Endothelial cell of umbilical vein (primary cell): ENCODE measurements around the gene SLC9A3. TPM values are rescaled to one million over a fixed set of nuclear protein-coding genes. Genes with fewer than 3 reads are reported as not detected.

Experiments used
- BruUV-seq: library from RNA; stranded (reverse); fragments of 400-500 nt; replicated peaks from 2 replicates; lab custom pipeline; 2021; lab: Mats Ljungman, UMichigan
- CTCF ChIA-PET: fragments of 300-600, 350-600 bp; sonication (Branson Sonifier 250); formaldehyde crosslinking; loops from one replicate; lab custom pipeline; 2021; ENCODE audit warnings: antibody characterized with exemption, inconsistent platforms; lab: Charles Lee
- POLR2A ChIA-PET: fragments of 300-600, 350-600 bp; sonication (Branson Sonifier 250); formaldehyde crosslinking; loops from one replicate; lab custom pipeline; 2021; ENCODE audit warnings: antibody characterized with exemption, inconsistent platforms; lab: Charles Lee
- DNase-seq: peaks from one replicate; pipeline ENCODE4 v3.0.0-alpha.2; 2011; ENCODE audit warnings: low read depth, low spot score
- FAIRE-seq: peaks from 2 replicates; lab custom pipeline; 2011; peaks lifted over from hg19 to GRCh38; lab: Jason Lieb, UNC
- H2AFZ ChIP-seq: 2 replicates; pipeline ENCODE4 v1.6.0; 2012; ENCODE audit warnings: low read depth, low read length, control low read depth, inconsistent platforms
- H3K27ac ChIP-seq: 2 replicates; pipeline ENCODE4 v1.5.1; 2011; ENCODE audit warnings: low read depth, mild to moderate bottlenecking, control low read depth, low read length, moderate library complexity; ENCODE audit not compliant: insufficient read depth
- H3K27me3 ChIP-seq, 2 experiments: 2 replicates each; pipeline versions ENCODE4 v1.6.0 to v1.6.1; 2011; ENCODE audit warnings: low read length in 2 of 2, mixed read lengths in 1 of 2; ENCODE audit not compliant: control insufficient read depth in 2 of 2, insufficient read depth in 2 of 2
- H3K36me3 ChIP-seq, 2 experiments: 2 replicates in 1 of 2; 3 replicates in 1 of 2; pipeline ENCODE4 v1.5.1; 2011; ENCODE audit warnings: low read length in 2 of 2, mild to moderate bottlenecking in 1 of 2, moderate library complexity in 1 of 2; ENCODE audit not compliant: control insufficient read depth in 2 of 2, insufficient read depth in 2 of 2; ENCODE audit errors: extremely low read depth in 1 of 2
- H3K4me1 ChIP-seq: 3 replicates; pipeline ENCODE4 v1.5.1; 2011; ENCODE audit warnings: mild to moderate bottlenecking, low read length; ENCODE audit not compliant: control insufficient read depth, insufficient read depth; ENCODE audit errors: extremely low read depth
- H3K4me2 ChIP-seq: 2 replicates; pipeline ENCODE4 v1.6.1; 2011; ENCODE audit warnings: low read length, control low read depth, mixed read lengths; ENCODE audit not compliant: insufficient read depth
- H3K4me3 ChIP-seq, 3 experiments: fragments of 200-600 bp in 1 of 3; sonication (generic), shearing (Covaris generic) in 1 of 3; replicated peaks in 1 of 3; 2 replicates each; pipeline ENCODE4 v1.5.1; 2011 to 2016; ENCODE audit warnings: control low read depth in 3 of 3, low read length in 3 of 3, mild to moderate bottlenecking in 2 of 3, inconsistent platforms in 1 of 3, low read depth in 1 of 3, moderate library complexity in 1 of 3; ENCODE audit not compliant: insufficient read depth in 1 of 3
- H3K79me2 ChIP-seq: 2 replicates; pipeline ENCODE4 v1.6.0; 2012; ENCODE audit warnings: low read length, inconsistent platforms; ENCODE audit not compliant: control insufficient read depth, insufficient read depth
- H3K9ac ChIP-seq: replicated peaks from 2 replicates; pipeline ENCODE3; 2011; ENCODE audit warnings: low read length, control low read depth; ENCODE audit not compliant: insufficient read depth; ENCODE audit errors: extremely low read depth
- H3K9me1 ChIP-seq: replicated peaks from 3 replicates; pipeline ENCODE4 v1.6.0; 2011; ENCODE audit warnings: mild to moderate bottlenecking, low read length; ENCODE audit not compliant: control insufficient read depth, insufficient read depth; ENCODE audit errors: extremely low read depth
- H3K9me3 ChIP-seq: replicated peaks from 2 replicates; pipeline ENCODE4 v1.5.1; 2012; ENCODE audit warnings: low read length, inconsistent platforms; ENCODE audit not compliant: control insufficient read depth, insufficient read depth
- H4K20me1 ChIP-seq: replicated peaks from 2 replicates; pipeline ENCODE3; 2011; ENCODE audit warnings: mild to moderate bottlenecking, low read length; ENCODE audit not compliant: control insufficient read depth, insufficient read depth; ENCODE audit errors: extremely low read depth
- CTCF ChIP-seq, 2 donors: IDR thresholded peaks; 1 replicate in 1 of 2; 2 replicates in 1 of 2; pipeline ENCODE4 v1.5.1; 2011; ENCODE audit warnings: low read length in 2 of 2, mild to moderate bottlenecking in 2 of 2, moderate library complexity in 2 of 2, control low read depth in 1 of 2, inconsistent platforms in 1 of 2, low read depth in 1 of 2; ENCODE audit not compliant: insufficient read depth in 1 of 2; ENCODE audit errors: extremely low read depth in 1 of 2
- EZH2 ChIP-seq: IDR thresholded peaks from 2 replicates; pipeline ENCODE4 v1.6.1; 2012; ENCODE audit warnings: borderline replicate concordance, low read depth, mild to moderate bottlenecking, moderate library complexity, low read length, inconsistent platforms; ENCODE audit not compliant: severe bottlenecking
- FOS ChIP-seq: IDR thresholded peaks from 2 replicates; pipeline ENCODE4 v1.6.1; 2011; ENCODE audit warnings: mild to moderate bottlenecking, low read length, moderate library complexity, borderline replicate concordance; ENCODE audit not compliant: insufficient read depth
- GATA2 ChIP-seq: IDR thresholded peaks from 2 replicates; pipeline ENCODE4 v1.7.0; 2011; ENCODE audit warnings: low read depth, mild to moderate bottlenecking, moderate library complexity, mixed read lengths, low read length; ENCODE audit not compliant: insufficient read length, insufficient read depth
- JUN ChIP-seq: IDR thresholded peaks from 2 replicates; pipeline ENCODE4 v1.6.1; 2011; ENCODE audit warnings: borderline replicate concordance, low read depth; ENCODE audit not compliant: insufficient read length, insufficient read depth
- MAX ChIP-seq: IDR thresholded peaks from 2 replicates; pipeline ENCODE4 v1.6.1; 2011; ENCODE audit not compliant: insufficient read depth, insufficient read length
- MYC ChIP-seq: IDR thresholded peaks from one replicate; pipeline ENCODE4 v1.6.1; 2011; ENCODE audit warnings: mild to moderate bottlenecking, low read depth, low read length
- POLR2A ChIP-seq: IDR thresholded peaks from 2 replicates; pipeline ENCODE4 v1.6.1; 2012; ENCODE audit warnings: low read depth, mild to moderate bottlenecking, control low read depth, low read length
- POLR2AphosphoS5 ChIP-seq: IDR thresholded peaks from 2 replicates; pipeline ENCODE4 v1.6.1; 2012; ENCODE audit warnings: low read depth, mild to moderate bottlenecking, control low read depth, low read length, moderate library complexity; ENCODE audit not compliant: insufficient read depth
- dilution Hi-C: fragments of 300-500 bp; cut with MboI; formaldehyde crosslinking; loops from one replicate; pipeline ENCODE4 v1.15.0; 2019; ENCODE audit warnings: low sequenced_read_pairs; ENCODE audit not compliant: extremely low pct_ligation_motif_present
- intact Hi-C: fragments of 100-400 bp; cut with micrococcal nuclease; formaldehyde crosslinking; loops from one replicate; pipeline ENCODE4 v1.10.0; 2022
- polyA plus RNA-seq, 4 experiments: library from polyadenylated mRNA; depleted of rRNA in 3 of 4; stranded (reverse) in 3 of 4; unstranded in 1 of 4; fragments of >200 nt; gene quantifications; 2 replicates each; pipeline versions ENCODE4 v1.2.1 to v1.2.3, GENCODE V29; 2011 to 2012; ENCODE audit warnings: missing spikeins in 1 of 4
- total RNA-seq: library from RNA; stranded (reverse); gene quantifications from 2 replicates; pipeline ENCODE4 v1.2.3, GENCODE V29; 2021

The SLC9A3 gene
- total and polyA plus RNA-seq, 2 donors (not counting 3 experiments of a cell fraction or from before 2014, with no cell fraction given) = 0.79 to 0.82 TPM

GRCh38 chr5:444226-444625 lies 80.0 kb downstream of the SLC9A3 start:
- intact Hi-C loops = no loop called here
- POLR2A ChIA-PET = no interaction called here
- TSS peak; percentile 33 for BruUV-seq
- H3K4me1 ChIP-seq = peaks cover 10% of the 10 kb centered on the region
- TF ChIP-seq MAX = no peak
- TF ChIP-seq CTCF (IDR thresholded peaks at IDR 0.05; ENCODE audit: extremely low read depth in 1 of 2, insufficient read depth in 1 of 2, low read depth in 1 of 2, low read length in 2 of 2) = no peak
- peak overlapping the region; percentile 46 for H3K4me2 ChIP-seq
- no peak overlapping the region for H3K27ac ChIP-seq
- H3K9ac ChIP-seq = no peak overlapping the region
- no peak overlapping the region for H3K4me3 ChIP-seq
- H4K20me1 ChIP-seq = no peaks in the 10 kb centered on the region
- no peaks in the 10 kb centered on the region for H3K9me1 ChIP-seq
- FAIRE-seq = no peak
- DNase-seq = no peak
- H2AFZ ChIP-seq = no peak overlapping the region
- H3K36me3 ChIP-seq = peaks cover 5 to 15% of the 10 kb centered on the region in 2 experiments
- no peaks in the 10 kb centered on the region for H3K9me3 ChIP-seq
- CTCF ChIA-PET = interaction anchor here (3.7 kb wide), 1 partner anchor 128 kb away, joined by 38 read pairs; no protein-coding TSS in a partner anchor
- H3K27me3 ChIP-seq = no peaks in the 10 kb centered on the region
- dilution Hi-C loops = no loop called here
- H3K79me2 ChIP-seq = peaks cover 12% of the 10 kb centered on the region

- peak overlapping the region; percentile 5 to 92 (median 55) for H3K4me3 ChIP-seq
- H3K9ac ChIP-seq = peak overlapping the region; percentile 10
- peaks cover 10% of the 10 kb centered on the region for H3K4me1 ChIP-seq
- ChIA-PET CTCF (interaction anchor here (1.0 to 3.7 kb wide), 2 partner anchors 126 to 127 kb away, joined by 3 to 38 read pairs; no protein-coding TSS in a partner anchor), POLR2A (no interaction called here)
- H3K79me2 ChIP-seq = peaks cover 12% of the 10 kb centered on the region
- no TSS peak for BruUV-seq
- H4K20me1 ChIP-seq = no peaks in the 10 kb centered on the region
- TF ChIP-seq MYC (no peak), EZH2 (no peak), CTCF (IDR thresholded peaks at IDR 0.05; ENCODE audit: extremely low read depth in 1 of 2, insufficient read depth in 1 of 2, low read depth in 1 of 2, low read length in 2 of 2) (no peak), FOS (no peak), MAX (no peak), POLR2AphosphoS5 (no peak), GATA2 (no peak), JUN (no peak), POLR2A (no peak)
- intact Hi-C loops = no loop called here
- dilution Hi-C loops = no loop called here
- H2AFZ ChIP-seq = peak overlapping the region; percentile 33
- no peaks in the 10 kb centered on the region for H3K27me3 ChIP-seq
- peaks cover 5 to 12% of the 10 kb centered on the region in 2 experiments for H3K36me3 ChIP-seq
- H3K9me1 ChIP-seq = no peaks in the 10 kb centered on the region
- FAIRE-seq = no peak
- H3K4me2 ChIP-seq = peak overlapping the region; percentile 46
- DNase-seq = peak; percentile 9
- H3K27ac ChIP-seq = no peak overlapping the region
- no peaks in the 10 kb centered on the region for H3K9me3 ChIP-seq
These were observed 80.8 kb downstream of the SLC9A3 start for GRCh38 chr5:443239-444151.
